ENCODE measurements around the gene GPS1. TPM values are rescaled to one million over a fixed set of nuclear protein-coding genes. Genes with fewer than 3 reads are reported as not detected.

Gene GPS1
- polyA plus RNA-seq, 1 experiment = 131 TPM

GRCh38 chr17:82023447-82024241, 28.1 kb upstream of the GPS1 start:
- Histone ChIP-seq H3K36me3 (ENCODE audit: control insufficient read depth, insufficient read depth, low read length) (peaks cover 10% of the 10 kb centered on the region), H3K27me3 (ENCODE audit: control insufficient read depth, insufficient read depth, low read length) (no peaks in the 10 kb centered on the region), H3K4me3 (ENCODE audit: low read depth, low read length) (peak overlapping the region; percentile 75)
- CTCF ChIA-PET = interaction anchor here (0.6 to 11.6 kb wide), 9 partner anchors 14 to 1081 kb away, joined by 3 to 218 read pairs (median 7); partner anchors contain the start of genes DCXR, MYADML2 and NOTUM
- DNase-seq (ENCODE audit: low read depth) = no peak
- TF ChIP-seq CTCF (IDR thresholded peaks at IDR 0.05; ENCODE audit: insufficient read depth, low read depth, low read length) = no peak
- POLR2A ChIA-PET = interaction anchor here (0.7 to 1.4 kb wide), 3 partner anchors 14 to 70 kb away, joined by 4 to 19 read pairs (median 5); partner anchors contain the start of gene DCXR

GRCh38 chr17:82024859-82025258, 26.8 kb upstream of the GPS1 start:
- POLR2A ChIA-PET = no interaction called here
- TF ChIP-seq CTCF (IDR thresholded peaks at IDR 0.05; ENCODE audit: insufficient read depth, low read depth, low read length) = no peak
- Histone ChIP-seq H3K36me3 (ENCODE audit: control insufficient read depth, insufficient read depth, low read length) (peaks cover 4% of the 10 kb centered on the region), H3K27me3 (ENCODE audit: control insufficient read depth, insufficient read depth, low read length) (no peaks in the 10 kb centered on the region), H3K4me3 (ENCODE audit: low read depth, low read length) (no peak overlapping the region)
- CTCF ChIA-PET = interaction anchor here (0.6 to 11.6 kb wide), 3 partner anchors 65 to 177 kb away, joined by 3 to 218 read pairs (median 3); partner anchors contain the start of gene NOTUM
- DNase-seq (ENCODE audit: low read depth) = no peak

GRCh38 chr17:82025401-82026107, 26.1 kb upstream of the GPS1 start:
- H3K27me3 ChIP-seq (ENCODE audit: control insufficient read depth, insufficient read depth, low read length) = no peaks in the 10 kb centered on the region
- POLR2A ChIA-PET = no interaction called here
- no peak for TF ChIP-seq CTCF (IDR thresholded peaks at IDR 0.05; ENCODE audit: insufficient read depth, low read depth, low read length)
- H3K36me3 ChIP-seq (ENCODE audit: control insufficient read depth, insufficient read depth, low read length) = peaks cover 4% of the 10 kb centered on the region
- no peak overlapping the region for H3K4me3 ChIP-seq (ENCODE audit: low read depth, low read length)
- DNase-seq (ENCODE audit: low read depth) = no peak
- CTCF ChIA-PET = interaction anchor here (0.6 to 11.6 kb wide), 4 partner anchors 12 to 176 kb away, joined by 3 to 218 read pairs (median 3); partner anchors contain the start of genes DCXR and NOTUM

- peaks cover 4% of the 10 kb centered on the region for H3K36me3 ChIP-seq (ENCODE audit: control insufficient read depth, insufficient read depth, low read length)
- POLR2A ChIA-PET = no interaction called here
Observed at GRCh38 chr17:82028246-82028645, 23.5 kb upstream of the GPS1 start.

More at GRCh38 chr17:82028246-82028645, 23.5 kb upstream of the GPS1 start:
- no peak for DNase-seq (ENCODE audit: low read depth)
- H3K4me3 ChIP-seq (ENCODE audit: low read depth, low read length) = no peak overlapping the region
- TF ChIP-seq CTCF (IDR thresholded peaks at IDR 0.05; ENCODE audit: insufficient read depth, low read depth, low read length) = no peak
- no peaks in the 10 kb centered on the region for H3K27me3 ChIP-seq (ENCODE audit: control insufficient read depth, insufficient read depth, low read length)
- CTCF ChIA-PET = interaction anchor here (2.2 to 4.8 kb wide), 3 partner anchors 10 to 127 kb away, joined by 7 to 101 read pairs (median 44); partner anchors contain the start of genes DCXR and NOTUM

All from BJ (cell line).